HL-60/S4 (cell line): Measurements from ENCODE around the gene DBNDD1.
"Not testable (repeated sequence)": the region's sequence is repeated elsewhere in the genome, so short reads cannot be mapped to it uniquely, and the experiment has no call there.

Experiments used
- in situ Hi-C: fragments of 300-500 bp; cut with MboI; formaldehyde crosslinking; loops from 2 replicates; pipeline ENCODE4 v1.14.3; 2022; ENCODE audit warnings: low sequenced_read_pairs

DBNDD1 gene

GRCh38 chr16:89994389-89994720, 24.9 kb downstream of the DBNDD1 start:
- in situ Hi-C loops: no loop called here

GRCh38 chr16:89993971-89994370, 25.3 kb downstream of the DBNDD1 start:
- in situ Hi-C loops: no loop called here

DNA sequence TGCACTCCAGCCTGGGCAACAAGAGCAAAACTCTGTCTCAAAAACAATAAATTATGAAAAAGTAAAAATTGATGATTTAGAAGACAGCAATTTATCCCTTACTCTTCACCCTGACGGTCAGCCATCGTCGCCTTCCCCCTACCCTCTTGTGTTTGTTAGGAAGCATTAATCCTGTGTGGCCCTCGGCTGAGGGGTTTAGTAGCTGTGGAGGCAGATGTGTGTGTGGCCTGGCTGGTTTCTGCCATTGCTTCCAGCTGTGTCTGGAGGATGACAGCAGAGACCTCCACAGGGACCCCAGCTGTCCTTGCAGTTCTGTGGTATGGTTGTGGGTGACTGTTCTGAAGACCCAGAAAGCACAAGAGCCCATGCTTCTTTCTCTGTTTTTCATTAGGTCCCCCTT, 25.9 kb downstream of the DBNDD1 start:
- in situ Hi-C loops: no loop called here

DNA sequence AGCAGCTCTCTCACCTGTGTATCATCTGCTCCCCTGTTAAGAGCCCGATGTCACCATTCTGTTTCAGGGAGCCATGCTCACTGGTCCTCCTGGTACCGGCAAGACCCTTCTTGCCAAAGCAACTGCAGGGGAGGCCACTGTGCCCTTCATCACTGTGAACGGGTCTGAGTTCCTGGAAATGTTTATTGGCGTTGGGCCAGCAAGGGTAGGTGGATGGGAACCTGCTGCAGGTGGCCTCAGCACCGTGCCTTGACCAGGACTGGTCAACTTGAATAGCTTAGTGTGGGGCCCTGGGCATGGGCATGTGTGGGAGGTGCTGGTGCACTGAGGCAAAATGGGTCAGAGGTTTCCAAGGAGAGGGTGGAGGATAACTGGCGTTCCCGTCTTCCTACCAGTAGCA, 28.5 kb downstream of the DBNDD1 start:
- in situ Hi-C loops: no loop called here

GRCh38 chr16:89988951-89989350, 30.3 kb downstream of the DBNDD1 start:
- in situ Hi-C loops: no loop called here

GRCh38 chr16:89987169-89987568, 32.1 kb downstream of the DBNDD1 start:
- in situ Hi-C loops: no loop called here

- in situ Hi-C loops: no loop called here
Observed at GRCh38 chr16:89986600-89986999, 32.7 kb downstream of the DBNDD1 start.

DNA sequence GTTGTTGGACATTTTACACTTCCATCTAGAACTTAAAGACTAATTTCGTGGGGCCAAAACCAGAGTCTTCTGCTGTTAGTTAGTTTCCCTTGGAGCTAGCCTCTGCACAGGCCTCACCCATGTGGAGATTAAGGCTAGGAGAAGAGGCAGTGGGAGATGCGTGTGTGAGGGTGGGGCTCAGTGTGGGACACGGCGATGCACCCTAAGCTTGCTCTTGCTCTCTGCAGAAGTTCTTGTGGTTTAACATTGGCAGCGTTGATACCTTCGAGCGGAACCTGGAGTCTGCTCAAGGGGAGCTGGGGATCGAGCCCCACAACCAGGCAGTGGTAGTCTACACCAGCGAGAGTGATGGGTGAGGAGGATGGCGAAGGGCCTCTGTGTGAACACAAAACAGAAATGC, 34.0 kb downstream of the DBNDD1 start:
- in situ Hi-C loops: no loop called here

DNA sequence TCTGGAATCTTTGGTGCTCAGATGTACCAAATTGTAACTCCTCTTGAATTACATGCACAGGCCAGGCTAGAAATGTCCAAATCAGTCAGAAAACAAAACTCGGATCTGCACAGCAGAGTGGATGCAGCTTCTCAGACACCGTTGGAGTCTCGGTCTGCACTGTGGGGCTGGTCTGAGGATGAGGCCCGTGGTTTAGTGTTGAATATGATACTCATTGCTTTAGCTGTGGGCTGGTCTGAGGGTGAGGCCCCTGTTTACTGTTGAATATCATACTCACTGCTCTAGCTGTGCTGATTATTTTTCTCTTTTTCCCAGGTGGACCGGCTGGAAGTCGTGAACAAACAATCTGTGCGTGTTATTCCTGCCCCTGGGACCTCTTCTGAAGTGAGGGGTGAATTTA, 35.0 kb downstream of the DBNDD1 start:
- in situ Hi-C loops: no loop called here

- in situ Hi-C loops: no loop called here
Observed at GRCh38 chr16:89983536-89983935, 35.7 kb downstream of the DBNDD1 start.

GRCh38 chr16:89982318-89982717, 36.9 kb downstream of the DBNDD1 start:
- in situ Hi-C loops: no loop called here

DNA sequence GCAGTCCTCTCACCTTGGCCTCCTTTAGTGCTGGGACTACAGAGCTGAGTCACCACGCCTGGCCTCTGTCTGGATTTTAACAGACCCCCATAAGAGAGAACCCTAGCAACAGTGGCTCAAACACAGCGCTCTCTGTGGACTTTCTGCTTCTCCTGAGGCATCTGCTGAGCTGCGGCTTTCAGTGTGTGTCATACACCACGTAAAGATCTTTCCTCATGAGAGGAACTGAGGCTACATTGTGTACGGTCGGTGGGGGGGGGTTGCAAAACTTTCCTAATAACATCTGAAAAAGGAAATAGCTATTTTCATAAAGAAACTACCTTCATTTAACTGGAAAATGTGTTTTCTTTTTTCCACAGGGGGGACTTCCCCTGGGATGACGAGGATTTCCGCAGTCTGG, 37.8 kb downstream of the DBNDD1 start:
- in situ Hi-C loops: no loop called here

- in situ Hi-C loops: no loop called here
Observed at GRCh38 chr16:89974870-89975269, 44.4 kb downstream of the DBNDD1 start.

GRCh38 chr16:89973654-89974335, 45.5 kb downstream of the DBNDD1 start:
- in situ Hi-C loops: no loop called here

- in situ Hi-C loops: no loop called here
Observed at GRCh38 chr16:89973235-89973634, 46.0 kb downstream of the DBNDD1 start.

DNA sequence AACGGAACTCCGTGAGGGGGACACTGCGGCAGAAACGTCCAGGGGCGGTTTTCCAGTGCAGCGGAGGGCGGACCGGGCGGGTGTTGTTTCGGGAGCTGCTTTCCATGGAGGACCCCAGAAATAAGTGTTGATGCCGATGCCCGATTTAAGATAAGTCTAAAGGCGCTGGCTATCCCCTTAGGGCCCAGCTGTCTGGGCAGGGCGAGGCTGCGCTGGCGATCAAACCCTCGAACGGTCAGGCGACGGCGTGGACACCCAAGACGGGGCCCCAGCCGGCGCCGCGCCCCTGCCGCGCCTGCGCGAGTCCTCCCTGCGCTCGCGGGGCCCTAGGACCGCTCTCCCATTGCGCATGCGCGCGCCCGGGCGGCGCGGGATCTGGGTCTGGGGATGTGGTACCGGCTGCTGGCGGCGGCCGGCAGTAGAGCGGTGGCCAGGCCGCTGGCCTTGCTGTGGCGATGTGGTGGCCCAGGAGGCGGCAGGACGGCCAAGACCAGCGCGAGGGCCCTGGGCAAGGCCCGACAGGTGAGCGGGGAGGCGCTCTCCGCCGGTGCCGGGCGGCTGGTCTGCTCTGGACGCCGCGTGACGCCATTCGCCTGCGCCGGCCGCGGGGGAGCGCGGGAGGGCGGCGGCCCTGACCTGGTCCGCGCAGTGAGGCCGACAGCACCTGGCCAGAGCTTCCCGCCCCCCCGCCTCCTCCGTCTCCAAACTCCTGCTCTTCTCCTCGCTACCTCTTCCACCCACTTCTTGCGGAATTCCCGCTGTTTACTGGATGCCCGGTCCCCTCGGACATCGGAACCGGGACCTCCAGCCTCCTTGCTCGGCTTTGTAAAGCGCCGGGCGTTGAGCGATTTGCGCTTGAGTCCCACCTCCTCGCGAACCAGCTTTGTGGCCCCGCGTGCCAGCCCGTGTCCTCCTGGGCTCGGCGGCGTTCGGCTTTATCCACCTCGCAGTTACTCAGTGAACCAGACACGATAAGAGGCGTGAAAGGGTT, 46.7 kb downstream of the DBNDD1 start:
- in situ Hi-C loops: no loop called here

- in situ Hi-C loops: no loop called here
Observed at GRCh38 chr16:89971495-89972243, 47.6 kb downstream of the DBNDD1 start.

DNA sequence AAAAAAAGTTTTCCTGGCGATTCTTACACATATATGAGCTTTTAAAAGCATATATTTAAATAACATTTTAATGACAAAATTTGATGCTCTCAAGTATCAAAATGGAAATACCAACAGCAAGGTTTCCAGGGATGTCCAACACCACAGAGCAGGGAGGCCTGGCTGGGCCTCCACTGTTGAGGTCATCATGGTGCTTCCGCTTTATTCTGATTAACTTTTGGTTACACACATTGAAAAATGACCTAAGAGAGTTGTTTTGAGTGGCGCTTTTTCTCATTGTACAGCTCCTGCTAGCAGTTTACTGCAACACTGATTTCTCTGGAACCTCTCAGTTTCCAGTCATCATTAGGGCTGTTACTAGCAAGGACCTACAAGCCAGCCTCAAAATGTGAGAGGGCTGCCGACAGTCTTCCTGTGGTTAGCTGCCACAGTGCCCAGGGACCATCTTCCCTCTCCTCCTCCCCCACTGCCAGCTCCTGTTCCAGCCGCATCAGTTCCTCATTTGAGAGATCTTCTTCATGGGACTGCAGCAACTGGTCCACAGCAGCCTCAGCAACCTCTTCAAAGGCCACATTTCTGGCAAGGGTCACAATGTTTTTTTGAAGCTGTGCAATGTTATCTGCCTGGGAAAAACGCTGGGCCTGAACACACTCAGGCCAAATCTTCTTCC, 49.4 kb downstream of the DBNDD1 start:
- in situ Hi-C loops: no loop called here

DNA sequence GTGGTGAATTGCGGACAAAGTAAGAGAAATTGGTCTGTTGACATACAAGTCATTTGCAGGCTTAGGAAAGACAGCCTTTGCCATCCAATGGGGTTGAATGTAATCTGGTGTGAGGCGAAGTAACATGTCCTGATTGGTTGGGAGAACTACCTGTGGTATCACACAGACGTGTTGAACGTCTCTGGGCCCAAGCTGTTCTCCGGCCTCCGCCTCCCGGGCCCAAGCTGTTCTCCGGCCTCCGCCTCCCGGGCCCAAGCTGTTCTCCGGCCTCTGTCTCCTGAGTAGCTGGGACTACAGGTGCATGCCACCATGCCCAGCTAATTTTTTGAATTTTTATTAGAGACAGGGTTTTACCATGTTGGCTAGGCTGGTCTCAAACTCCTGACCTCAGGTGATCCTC, 51.2 kb downstream of the DBNDD1 start:
- in situ Hi-C loops: not testable (repeated sequence)

DNA sequence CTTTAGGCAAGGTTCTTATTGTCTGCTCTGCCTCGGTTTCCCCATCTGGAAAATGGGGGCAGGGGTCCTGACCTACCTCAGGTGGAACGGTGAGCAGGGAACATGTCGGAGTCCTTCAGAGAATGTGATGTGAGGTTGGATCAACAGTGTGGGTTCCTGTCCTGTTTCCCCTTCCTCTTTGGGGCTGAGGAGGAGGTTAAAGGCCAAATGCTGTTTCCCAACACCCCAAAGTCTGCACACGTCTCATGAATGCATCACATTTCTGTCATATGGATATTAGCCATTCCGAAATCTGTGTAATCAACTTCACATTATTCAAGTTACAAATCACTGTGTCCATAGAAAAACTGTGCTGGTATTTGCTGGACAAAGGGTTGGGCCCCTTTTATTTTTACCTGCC, 51.8 kb downstream of the DBNDD1 start:
- in situ Hi-C loops: not testable (repeated sequence)

GRCh38 chr16:89966756-89967155, 52.5 kb downstream of the DBNDD1 start:
- in situ Hi-C loops: no loop called here
